PC-3 (cell line): Measurements from ENCODE around the gene TEDC1. TPM values are rescaled to one million over a fixed set of nuclear protein-coding genes. Genes with fewer than 3 reads are reported as not detected.
A peak's percentile ranks its signal among the peaks of the same experiment; 100 is the strongest.

Source experiments
- ATAC-seq: fragments of 200-7000 bp; cut with Tn5 transposase; 2 replicates; pipeline ENCODE4 v1.9.1; 2020; ENCODE audit warnings: mild to moderate bottlenecking, moderate library complexity
- BruUV-seq: library from RNA; stranded (reverse); fragments of 400-500 nt; replicated peaks from 2 replicates; lab custom pipeline; 2021; lab: Mats Ljungman, UMichigan
- CTCF ChIA-PET: fragments of 300-600 bp; sonication (Branson Sonifier 250); formaldehyde crosslinking; loops from one replicate; lab custom pipeline; 2022; ENCODE audit warnings: antibody characterized with exemption; lab: Charles Lee
- POLR2A ChIA-PET: fragments of 300-600 bp; sonication (Branson Sonifier 250); formaldehyde crosslinking; loops from one replicate; lab custom pipeline; 2022; ENCODE audit warnings: antibody characterized with exemption; ENCODE audit not compliant: unreplicated experiment; lab: Charles Lee
- DNase-seq: peaks from one replicate; pipeline ENCODE4 v3.0.0-alpha.2; 2015
- H2AFZ ChIP-seq: fragments of 300-600 bp; sonication (generic); 2 replicates; pipeline ENCODE4 v1.6.0; 2016; ENCODE audit warnings: antibody characterized with exemption, low read length
- H3F3A ChIP-seq: fragments of 300-600 bp; sonication (generic); one replicate; pipeline ENCODE4 v1.6.0; 2017; ENCODE audit warnings: antibody characterized with exemption, low read length, control low read depth, mild to moderate bottlenecking; ENCODE audit not compliant: unreplicated experiment
- H3K27ac ChIP-seq: fragments of 300-600 bp; sonication (generic); 2 replicates; pipeline ENCODE4 v1.5.1; 2016; ENCODE audit warnings: mild to moderate bottlenecking, low read length
- H3K27me3 ChIP-seq: fragments of 300-600 bp; sonication (generic); 2 replicates; pipeline ENCODE4 v1.6.1; 2016; ENCODE audit warnings: low read length, mixed read lengths
- H3K36me3 ChIP-seq: fragments of 300-600 bp; sonication (generic); 2 replicates; pipeline ENCODE4 v1.6.1; 2016; ENCODE audit warnings: low read depth, mixed run types, low read length, mixed read lengths
- H3K4me1 ChIP-seq: fragments of 300-600 bp; sonication (generic); 2 replicates; pipeline ENCODE4 v1.5.1; 2016; ENCODE audit warnings: low read length; ENCODE audit not compliant: insufficient read depth
- H3K4me2 ChIP-seq: fragments of 300-600 bp; sonication (generic); 2 replicates; pipeline ENCODE4 v1.6.0; 2016; ENCODE audit warnings: low read length
- H3K4me3 ChIP-seq: fragments of 300-600 bp; sonication (generic); 2 replicates; pipeline ENCODE4 v1.5.1; 2016; ENCODE audit warnings: mild to moderate bottlenecking, low read length, mixed read lengths
- H3K79me2 ChIP-seq: fragments of 300-600 bp; sonication (generic); 2 replicates; pipeline ENCODE4 v1.6.1; 2017; ENCODE audit warnings: low read length, mixed read lengths
- H3K9ac ChIP-seq: fragments of 300-600 bp; sonication (generic); 2 replicates; pipeline ENCODE4 v1.6.0; 2016; ENCODE audit warnings: mild to moderate bottlenecking, low read length
- H3K9me2 ChIP-seq: fragments of 300-600 bp; sonication (generic); replicated peaks from 2 replicates; pipeline ENCODE4 v1.6.1; 2016; ENCODE audit warnings: mixed run types, low read length, mixed read lengths
- H3K9me3 ChIP-seq: fragments of 300-600 bp; sonication (generic); 2 replicates; pipeline ENCODE4 v1.6.1; 2016; ENCODE audit warnings: low read length, mixed read lengths
- H4K20me1 ChIP-seq: fragments of 300-600 bp; sonication (generic); 2 replicates; pipeline ENCODE4 v1.6.1; 2016; ENCODE audit warnings: low read length, mixed read lengths
- CTCF ChIP-seq: fragments of 300-600 bp; sonication (generic); conservative IDR thresholded peaks from 2 replicates; pipeline ENCODE4 v1.5.1; 2017; ENCODE audit warnings: antibody characterized with exemption, low read depth, mild to moderate bottlenecking, low read length
- EZH2 ChIP-seq: fragments of 300-600 bp; sonication (generic); IDR thresholded peaks from one replicate; pipeline ENCODE4 v1.6.1; 2017; ENCODE audit warnings: antibody characterized with exemption, mild to moderate bottlenecking, low read length; ENCODE audit not compliant: unreplicated experiment
- EZH2phosphoT487 ChIP-seq: fragments of 300-600 bp; sonication (generic); IDR thresholded peaks from 2 replicates; pipeline ENCODE4 v1.6.1; 2018; ENCODE audit warnings: mild to moderate bottlenecking, antibody characterized with exemption, low read length, borderline replicate concordance
- intact Hi-C: fragments of 100-400 bp; cut with micrococcal nuclease; formaldehyde crosslinking; loops from 2 replicates; pipeline ENCODE4 v1.9.0; 2023
- total RNA-seq: library from RNA; depleted of rRNA; stranded (reverse); fragments of >200 nt; gene quantifications from 2 replicates; pipeline ENCODE4 v1.2.3, GENCODE V29; 2014

Gene TEDC1
- total RNA-seq, 1 experiment from 2014 or later = 66.7 TPM

GRCh38 chr14:105487449-105487985, 3.5 kb upstream of the TEDC1 start:
- Histone ChIP-seq H3K27ac (no peak overlapping the region), H4K20me1 (peaks cover 8% of the 10 kb centered on the region), H3K4me3 (peak overlapping the region; percentile 66), H2AFZ (peak overlapping the region; percentile 50; the same call in 1 of the 2 replicates), H3K9me3 (no peaks in the 10 kb centered on the region), H3K4me2 (peak overlapping the region; percentile 83), H3K79me2 (peaks cover 9% of the 10 kb centered on the region), H3F3A (no peaks in the 10 kb centered on the region), H3K36me3 (no peaks in the 10 kb centered on the region), H3K9ac (peak overlapping the region; percentile 65), H3K4me1 (peaks cover 37% of the 10 kb centered on the region), H3K27me3 (no peaks in the 10 kb centered on the region), H3K9me2 (no peaks in the 10 kb centered on the region)
- intact Hi-C loops = no loop called here
- ATAC-seq (no peak), DNase-seq (no peak)
- ChIA-PET CTCF (no interaction called here), POLR2A (no interaction called here)
- TF ChIP-seq EZH2 = no peak
- TF ChIP-seq CTCF = no peak
- no peak for TF ChIP-seq EZH2phosphoT487
- no TSS peak for BruUV-seq

GRCh38 chr14:105487986-105488777, 2.9 kb upstream of the TEDC1 start:
- BruUV-seq = no TSS peak
- Histone ChIP-seq H3K9ac (peak overlapping the region; percentile 65; the same call in 1 of the 2 replicates), H3K4me1 (peaks cover 30% of the 10 kb centered on the region), H3K27me3 (no peaks in the 10 kb centered on the region), H4K20me1 (peaks cover 11% of the 10 kb centered on the region), H2AFZ (no peak overlapping the region), H3K36me3 (no peaks in the 10 kb centered on the region), H3F3A (no peaks in the 10 kb centered on the region), H3K4me3 (peak overlapping the region; percentile 66), H3K79me2 (peaks cover 13% of the 10 kb centered on the region), H3K4me2 (peak overlapping the region; percentile 83), H3K9me2 (no peaks in the 10 kb centered on the region), H3K27ac (no peak overlapping the region), H3K9me3 (no peaks in the 10 kb centered on the region)
- DNase-seq (no peak), ATAC-seq (no peak)
- intact Hi-C loops = no loop called here
- CTCF ChIA-PET = interaction anchor here (0.6 to 2.7 kb wide), 3 partner anchors 7 to 117 kb away, joined by 5 to 24 read pairs (median 10); no protein-coding TSS in a partner anchor
- POLR2A ChIA-PET = no interaction called here
- no peak for TF ChIP-seq CTCF
- no peak for TF ChIP-seq EZH2
- no peak for TF ChIP-seq EZH2phosphoT487
